ENCODE measurements around the gene EPHB1.
"Not testable (repeated sequence)": the region's sequence is repeated elsewhere in the genome, so short reads cannot be mapped to it uniquely, and the experiment has no call there.

EPHB1 gene

GRCh38 chr3:134777341-134777740 lies 17.7 kb upstream of the EPHB1 start:
- no peak for DNase-seq (ENCODE audit: low spot score)

GRCh38 chr3:134788283-134788682 lies 6.8 kb upstream of the EPHB1 start:
- DNase-seq (ENCODE audit: low spot score): not testable (repeated sequence)

DNA sequence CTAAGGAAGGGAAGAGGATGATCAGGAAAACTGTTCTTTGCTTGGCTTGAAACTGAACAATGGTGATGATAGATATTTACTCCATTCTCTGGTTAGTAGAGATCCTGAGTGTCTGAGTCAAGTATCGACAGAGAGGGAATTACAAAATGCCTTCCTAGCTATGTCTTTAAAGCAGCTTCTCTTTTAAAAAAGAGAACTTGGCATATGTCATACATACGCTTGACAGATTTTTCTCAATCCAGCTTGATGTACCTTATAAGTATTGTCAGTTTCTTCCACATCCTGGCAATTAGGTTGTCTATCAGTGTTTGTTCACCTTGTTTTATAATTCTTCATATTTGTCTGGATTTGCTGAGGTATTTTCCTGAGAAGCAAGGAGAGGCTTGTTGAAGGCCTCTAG lies 5.0 kb upstream of the EPHB1 start:
- DNase-seq (ENCODE audit: low spot score): no peak

DNA sequence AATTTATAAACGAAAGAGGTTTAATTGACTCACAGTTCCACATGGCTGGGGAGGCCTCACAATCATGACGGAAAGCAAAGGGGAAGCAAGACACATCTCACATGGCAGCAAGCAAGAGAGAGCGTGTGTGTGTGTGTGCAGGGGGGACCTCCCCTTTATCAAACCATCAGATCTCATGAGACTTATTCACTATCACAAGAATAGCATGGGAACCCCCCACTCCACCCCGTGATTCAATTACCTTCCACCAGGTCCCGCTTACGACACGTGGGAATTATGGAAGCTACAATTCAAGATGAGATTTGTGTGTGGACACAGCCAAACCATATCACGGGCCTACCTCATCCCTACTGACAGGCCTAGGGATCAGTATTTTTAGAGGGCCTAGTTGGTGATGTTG lies 3.1 kb upstream of the EPHB1 start:
- DNase-seq (ENCODE audit: low spot score): no peak

- DNase-seq (ENCODE audit: low spot score): no peak
Observed at GRCh38 chr3:134792700-134793099, 2.4 kb upstream of the EPHB1 start.

- no peak for DNase-seq (ENCODE audit: low spot score)
Observed at GRCh38 chr3:134793562-134793961, 1.5 kb upstream of the EPHB1 start.

- DNase-seq (ENCODE audit: low spot score): no peak
Observed at GRCh38 chr3:134794323-134794722, 737 bp upstream of the EPHB1 start.

DNA sequence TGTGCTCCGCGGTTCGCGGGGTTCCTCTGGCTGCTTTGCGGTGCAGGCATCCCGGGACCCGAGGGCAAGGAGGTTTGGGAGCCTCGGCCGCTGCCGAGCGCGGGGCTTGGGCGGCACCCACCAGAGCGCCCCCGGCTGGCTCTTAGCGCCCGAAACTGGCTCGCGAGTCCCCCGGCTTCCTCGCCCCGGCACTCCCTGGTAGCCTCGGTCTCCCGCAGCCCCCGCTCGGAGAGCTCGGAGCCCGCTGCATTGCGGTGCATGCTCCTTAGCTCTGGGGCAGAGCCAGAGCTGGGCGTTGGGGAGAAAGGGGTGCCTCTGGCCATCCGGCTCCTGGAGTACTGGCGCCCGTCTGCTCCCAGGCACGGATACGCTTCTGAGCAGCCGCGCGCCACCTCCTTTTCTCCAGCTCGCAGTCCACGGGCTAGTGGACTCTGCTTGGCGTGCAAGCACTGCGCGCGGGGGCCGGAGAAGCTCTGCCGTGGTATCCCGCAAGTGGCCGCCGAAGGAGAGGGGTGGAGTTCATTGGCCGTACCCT lies 753 bp downstream of the EPHB1 start:
- no peak for DNase-seq (ENCODE audit: low spot score)

DNA sequence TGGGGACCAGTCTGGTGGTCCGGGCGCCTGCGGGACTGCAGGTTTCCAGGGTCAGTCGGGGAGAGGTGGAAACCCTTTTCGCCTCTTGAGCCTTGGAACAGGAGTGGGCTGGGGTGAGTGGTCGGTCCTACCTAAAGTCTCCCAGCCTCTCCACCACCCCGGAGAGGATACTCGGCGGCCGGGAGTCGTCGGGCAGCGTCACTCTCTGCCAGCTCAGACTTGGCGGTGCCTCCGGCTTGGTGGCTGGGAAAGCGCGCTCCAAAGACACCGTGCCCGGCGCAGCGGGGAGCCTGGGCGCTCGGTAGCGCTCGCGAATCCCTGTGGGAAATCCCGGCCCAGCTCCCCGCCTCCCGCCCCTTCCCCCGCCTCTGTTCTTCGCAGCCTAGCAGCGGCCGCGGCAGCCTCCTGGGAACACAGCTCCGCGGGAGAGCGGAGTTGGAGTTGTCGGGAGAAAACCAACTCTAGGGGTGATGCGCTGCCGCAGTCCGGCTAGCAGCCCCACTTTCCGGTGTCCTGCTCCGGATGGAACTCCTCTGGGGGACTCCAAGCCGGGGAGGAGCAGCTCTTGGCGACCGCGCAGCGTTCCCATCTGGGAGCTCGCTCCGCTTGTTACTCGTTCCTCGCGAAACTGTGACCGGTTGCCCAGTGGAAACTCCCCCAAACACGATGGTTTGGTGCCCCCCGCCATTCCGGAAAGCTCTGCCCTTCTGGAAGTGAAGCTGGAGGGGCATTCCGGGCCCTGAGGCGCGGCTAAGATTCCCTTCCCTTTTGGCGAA lies 1.4 kb downstream of the EPHB1 start:
- no peak for DNase-seq (ENCODE audit: low spot score)

DNA sequence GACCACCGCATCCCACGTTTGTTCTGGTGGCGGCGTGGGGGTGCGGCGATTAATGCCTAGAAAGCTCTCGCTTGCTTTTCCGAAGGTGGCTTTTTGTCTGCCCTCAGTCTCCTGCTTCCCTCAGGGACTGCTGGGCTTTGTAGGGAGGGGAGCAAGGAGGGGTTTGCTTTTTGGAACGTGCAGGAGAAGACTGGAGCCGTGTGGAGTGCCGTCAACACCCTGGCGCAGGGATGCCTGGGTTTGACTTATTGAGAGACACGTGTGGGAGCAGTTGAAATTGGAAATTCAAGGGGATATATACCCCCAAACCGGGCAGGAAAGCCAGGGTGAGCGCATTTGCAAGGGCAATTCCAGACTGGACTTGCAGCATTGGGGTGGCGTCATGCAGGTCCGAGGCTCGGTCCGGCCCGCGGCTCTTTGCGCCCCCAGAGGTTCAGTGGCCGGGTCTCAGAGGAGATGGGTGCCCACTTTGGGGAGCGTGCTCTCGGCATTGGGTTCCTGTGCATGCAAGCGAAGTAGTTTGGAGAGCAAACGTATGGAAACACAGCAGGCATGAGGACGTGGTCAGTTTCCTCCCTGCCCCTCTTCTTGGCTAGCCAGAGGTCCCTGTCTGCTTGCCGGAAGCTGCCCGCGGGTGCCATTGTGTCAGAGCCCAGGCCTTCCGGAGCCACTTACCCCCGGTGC lies 2.1 kb downstream of the EPHB1 start:
- no peak for DNase-seq (ENCODE audit: low spot score)

DNA sequence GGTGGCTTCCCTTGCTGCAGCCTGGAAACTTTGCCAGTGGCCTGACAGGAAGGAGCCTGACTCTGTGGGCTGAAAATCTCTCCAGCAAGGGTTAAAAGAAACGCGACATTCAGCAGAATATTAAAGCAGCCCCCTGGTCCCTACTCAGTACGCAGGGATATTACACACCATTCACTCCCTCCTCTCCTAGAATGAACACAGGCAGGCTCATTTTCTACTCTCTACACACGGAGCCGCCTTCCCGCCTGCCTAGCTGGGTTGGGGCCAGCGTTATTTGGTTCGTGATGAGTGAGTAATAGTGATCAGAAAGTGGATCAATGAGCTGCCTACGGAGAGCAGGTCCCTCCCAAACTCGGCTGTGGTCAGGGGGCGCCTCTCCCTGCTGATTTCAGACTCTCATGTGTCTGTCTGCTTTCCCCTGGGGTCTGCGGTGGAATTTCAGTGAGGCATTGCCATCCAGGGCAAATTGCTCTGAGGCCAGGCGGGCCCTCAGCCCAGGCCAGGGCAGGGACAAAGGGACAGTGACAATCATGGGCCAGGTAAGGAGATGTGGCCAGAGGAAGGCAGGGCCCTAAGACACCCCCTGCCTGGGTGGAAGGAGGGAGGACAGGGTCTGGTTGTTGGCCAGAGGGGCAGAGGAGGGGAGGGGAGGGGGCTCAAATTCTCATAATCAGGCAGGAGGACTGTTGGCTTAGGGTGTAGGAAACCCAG lies 2.8 kb downstream of the EPHB1 start:
- no peak for DNase-seq (ENCODE audit: low spot score)

- DNase-seq (ENCODE audit: low spot score): no peak
Observed at GRCh38 chr3:134798681-134799311, 3.7 kb downstream of the EPHB1 start.

- no peak for DNase-seq (ENCODE audit: low spot score)
Observed at GRCh38 chr3:134799393-134799792, 4.3 kb downstream of the EPHB1 start.

- no peak for DNase-seq (ENCODE audit: low spot score)
Observed at GRCh38 chr3:134801204-134801958, 6.3 kb downstream of the EPHB1 start.

DNA sequence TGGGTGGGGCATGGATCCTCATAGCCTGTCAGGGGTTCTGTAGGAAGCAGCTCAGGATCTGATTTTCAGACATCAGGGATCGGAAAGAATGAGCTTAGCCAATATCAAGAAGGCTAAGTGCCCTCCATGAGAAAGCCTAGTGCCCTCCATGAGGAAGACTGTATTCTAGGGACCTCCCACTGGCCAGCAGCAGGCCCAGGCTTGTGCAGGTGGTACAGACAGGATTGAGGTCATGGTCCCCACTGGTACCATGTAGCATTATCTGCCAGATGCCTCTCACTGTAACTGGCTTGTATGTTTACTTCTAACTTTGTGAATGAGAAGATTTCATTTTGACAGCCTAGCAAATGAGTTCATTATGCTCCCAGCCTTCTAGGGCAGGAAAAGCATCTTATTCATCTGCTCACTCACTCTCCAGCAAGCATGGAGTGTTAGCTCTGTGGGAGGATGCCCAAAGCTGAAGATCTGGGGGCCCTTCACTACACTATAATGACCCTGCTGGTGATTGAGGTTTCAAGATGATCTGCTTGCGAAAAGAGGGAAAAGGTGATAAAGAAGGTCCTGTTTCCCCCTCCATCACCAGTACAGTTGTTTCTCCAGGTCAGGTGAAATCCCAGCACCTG lies 7.5 kb downstream of the EPHB1 start:
- no peak for DNase-seq (ENCODE audit: low spot score)

- no peak for DNase-seq (ENCODE audit: low spot score)
Observed at GRCh38 chr3:134803051-134803505, 8.0 kb downstream of the EPHB1 start.

DNA sequence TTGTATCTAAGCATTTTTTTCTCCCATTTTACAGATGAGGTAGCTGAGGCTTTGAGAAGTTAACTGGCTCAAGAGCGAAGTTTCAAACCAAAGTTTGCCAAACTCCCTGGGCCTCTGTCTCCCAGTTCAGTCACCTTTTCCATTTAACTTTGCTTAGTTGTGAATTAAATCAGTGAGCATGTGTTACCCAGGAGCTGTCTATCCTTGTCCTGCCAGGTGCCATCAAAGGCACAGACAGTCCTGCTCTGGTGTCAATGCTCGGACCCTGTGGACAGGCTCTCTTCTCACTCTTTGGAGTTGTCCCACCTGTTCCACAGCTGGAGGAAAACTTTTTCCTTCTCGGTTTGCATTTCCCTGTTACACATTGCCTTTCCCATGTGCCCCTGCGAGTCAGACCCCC lies 8.6 kb downstream of the EPHB1 start:
- DNase-seq (ENCODE audit: low spot score): no peak

DNA sequence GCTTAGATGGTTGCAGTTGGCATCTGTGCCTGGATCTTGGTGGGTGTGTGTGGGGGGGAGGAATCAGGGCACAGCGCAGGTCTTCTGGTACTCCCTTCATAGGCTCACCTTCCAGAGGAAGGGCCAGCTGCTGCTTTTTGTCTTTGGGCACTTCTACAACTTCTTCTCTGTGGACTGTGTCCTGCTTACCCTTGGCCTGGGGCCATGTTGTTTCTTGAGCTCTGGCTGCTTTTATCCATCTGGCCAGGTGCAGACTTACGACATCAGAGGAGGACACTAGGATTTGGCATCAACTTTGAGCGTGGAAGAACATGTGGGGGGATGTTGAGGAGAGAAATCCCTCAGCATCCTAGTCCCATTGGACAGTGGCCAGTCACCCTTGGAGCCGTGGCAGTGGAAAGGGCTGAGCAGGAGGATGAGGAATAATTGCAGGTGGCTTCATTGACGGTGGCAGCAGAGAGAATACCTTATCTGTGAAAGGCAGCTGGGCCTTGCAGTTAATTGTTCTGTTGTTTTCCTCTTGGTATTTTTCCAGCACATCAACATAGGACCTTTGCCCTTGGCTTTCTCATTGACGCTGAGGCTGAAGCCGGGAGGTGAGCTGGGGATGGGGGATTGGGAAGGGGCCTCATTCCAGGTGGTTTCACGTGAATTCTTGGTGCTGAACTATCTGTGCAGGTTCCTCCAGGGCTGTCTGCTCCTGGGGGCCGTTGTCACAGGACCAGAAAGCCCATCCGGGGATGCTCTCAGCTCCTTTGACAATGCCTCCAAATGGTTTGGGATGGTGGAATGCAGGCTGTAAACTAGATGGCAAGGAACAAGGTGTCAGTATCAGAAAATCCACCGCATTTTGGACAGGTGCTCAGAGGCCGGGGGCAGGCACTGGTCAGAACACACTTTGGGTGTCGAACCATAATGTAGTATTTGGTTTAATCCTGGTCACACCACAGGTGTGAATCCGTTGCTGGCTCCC lies 9.7 kb downstream of the EPHB1 start:
- DNase-seq (ENCODE audit: low spot score): no peak

- DNase-seq (ENCODE audit: low spot score): no peak
Observed at GRCh38 chr3:134807189-134807588, 12.1 kb downstream of the EPHB1 start.

DNA sequence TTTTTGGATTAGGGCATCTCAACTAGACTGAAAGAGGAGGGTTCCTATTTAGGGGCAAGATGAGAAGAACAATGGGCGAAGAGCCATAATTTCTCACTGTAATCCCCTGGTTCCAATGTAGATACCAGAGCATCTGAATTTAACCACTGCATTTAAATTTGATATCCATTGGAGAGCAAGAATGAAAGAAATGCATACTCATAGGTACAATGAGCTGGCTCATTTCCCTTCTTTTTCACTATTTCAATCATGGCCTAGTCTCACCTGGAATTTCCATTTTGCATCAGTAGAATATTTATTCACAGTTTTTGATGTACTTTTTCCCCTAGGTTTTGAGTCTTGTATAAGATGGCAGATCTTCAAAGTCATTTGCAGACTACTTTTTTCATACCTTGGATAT lies 13.8 kb downstream of the EPHB1 start:
- DNase-seq (ENCODE audit: low spot score): no peak
